ENCODE measurements around the gene YEATS4.

Gene YEATS4

DNA sequence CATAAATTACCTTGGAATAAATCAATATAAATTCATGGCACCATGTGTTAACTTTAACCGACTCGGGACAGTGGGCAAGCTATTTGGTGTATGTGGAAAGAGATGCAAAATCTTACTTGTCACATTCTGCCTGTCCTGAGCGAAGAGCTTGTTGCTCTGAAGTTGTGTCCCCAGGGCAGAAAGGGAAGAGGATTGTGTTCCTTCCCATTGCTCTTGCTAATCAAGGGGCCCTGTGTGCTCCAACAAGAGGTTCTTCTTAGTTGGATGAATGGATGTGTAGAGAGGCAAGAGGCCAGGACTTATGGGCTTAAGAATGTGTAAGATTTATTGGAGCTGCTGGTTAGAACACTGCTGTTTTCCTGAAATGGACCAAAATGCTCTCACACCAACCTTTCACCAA, 74.1 kb downstream of the YEATS4 start:
- TF ChIP-seq, protein P1, sequence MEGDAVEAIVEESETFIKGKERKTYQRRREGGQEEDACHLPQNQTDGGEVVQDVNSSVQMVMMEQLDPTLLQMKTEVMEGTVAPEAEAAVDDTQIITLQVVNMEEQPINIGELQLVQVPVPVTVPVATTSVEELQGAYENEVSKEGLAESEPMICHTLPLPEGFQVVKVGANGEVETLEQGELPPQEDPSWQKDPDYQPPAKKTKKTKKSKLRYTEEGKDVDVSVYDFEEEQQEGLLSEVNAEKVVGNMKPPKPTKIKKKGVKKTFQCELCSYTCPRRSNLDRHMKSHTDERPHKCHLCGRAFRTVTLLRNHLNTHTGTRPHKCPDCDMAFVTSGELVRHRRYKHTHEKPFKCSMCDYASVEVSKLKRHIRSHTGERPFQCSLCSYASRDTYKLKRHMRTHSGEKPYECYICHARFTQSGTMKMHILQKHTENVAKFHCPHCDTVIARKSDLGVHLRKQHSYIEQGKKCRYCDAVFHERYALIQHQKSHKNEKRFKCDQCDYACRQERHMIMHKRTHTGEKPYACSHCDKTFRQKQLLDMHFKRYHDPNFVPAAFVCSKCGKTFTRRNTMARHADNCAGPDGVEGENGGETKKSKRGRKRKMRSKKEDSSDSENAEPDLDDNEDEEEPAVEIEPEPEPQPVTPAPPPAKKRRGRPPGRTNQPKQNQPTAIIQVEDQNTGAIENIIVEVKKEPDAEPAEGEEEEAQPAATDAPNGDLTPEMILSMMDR (IDR thresholded peaks at IDR 0.05; ENCODE audit: unreplicated experiment in 3 of 3) = no peak
- H3K36me3 Mint-ChIP-seq (ENCODE audit: low read depth) = no peaks in the 10 kb centered on the region
- no peaks in the 10 kb centered on the region for H3K27me3 Mint-ChIP-seq (ENCODE audit: low read depth)
- H3K4me3 Mint-ChIP-seq = no peak overlapping the region
- no peak overlapping the region for H3K27ac Mint-ChIP-seq
- H3K4me1 Mint-ChIP-seq = peaks cover 11% of the 10 kb centered on the region
- H3K9me3 Mint-ChIP-seq = no peaks in the 10 kb centered on the region

DNA sequence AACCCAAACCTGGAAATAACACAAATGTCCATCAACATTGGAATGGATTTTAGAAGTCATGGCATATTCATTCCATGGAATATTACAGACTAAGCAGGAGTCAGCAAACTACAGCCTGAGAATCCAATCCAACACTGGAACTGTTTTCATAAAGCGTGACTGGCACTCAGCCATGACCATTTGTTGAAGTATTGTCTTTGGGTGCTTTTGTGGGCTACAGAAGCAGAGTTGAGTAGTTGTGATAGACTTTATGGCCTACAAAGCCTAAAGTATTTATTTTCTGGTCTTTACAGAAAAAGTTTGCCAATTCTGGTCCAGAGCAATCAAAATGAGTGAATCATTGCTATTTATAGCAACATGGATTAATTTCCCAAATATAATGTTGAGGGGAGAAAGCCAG, 76.1 kb downstream of the YEATS4 start:
- TF ChIP-seq, protein P1 (IDR thresholded peaks at IDR 0.05; ENCODE audit: unreplicated experiment in 3 of 3) = no peak
- Mint-ChIP-seq H3K4me1 (peaks cover 8% of the 10 kb centered on the region), H3K27ac (no peak overlapping the region), H3K9me3 (no peaks in the 10 kb centered on the region), H3K36me3 (ENCODE audit: low read depth) (no peaks in the 10 kb centered on the region), H3K27me3 (ENCODE audit: low read depth) (no peaks in the 10 kb centered on the region), H3K4me3 (no peak overlapping the region)

DNA sequence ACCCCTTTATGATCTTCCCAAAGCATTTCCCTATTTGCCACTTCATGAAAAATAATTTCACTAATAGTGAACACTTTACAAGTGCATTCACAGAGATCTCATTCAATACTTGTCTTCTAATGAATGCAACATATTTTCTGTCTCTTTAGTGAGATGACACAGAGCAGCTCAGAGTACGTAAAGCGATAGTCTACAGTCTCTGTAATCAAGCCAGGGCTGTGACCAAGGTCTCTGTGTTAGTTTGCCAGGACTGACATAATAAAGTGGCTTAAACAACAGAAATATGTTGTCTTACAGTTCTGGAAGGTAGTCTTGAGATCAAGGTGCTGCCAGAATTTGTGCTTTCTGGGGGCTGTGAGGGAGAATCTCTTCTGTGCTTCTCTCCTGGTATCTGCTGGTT, 77.5 kb downstream of the YEATS4 start:
- H3K4me1 Mint-ChIP-seq = no peaks in the 10 kb centered on the region
- no peaks in the 10 kb centered on the region for H3K27me3 Mint-ChIP-seq (ENCODE audit: low read depth)
- H3K36me3 Mint-ChIP-seq (ENCODE audit: low read depth) = no peaks in the 10 kb centered on the region
- no peak overlapping the region for H3K27ac Mint-ChIP-seq
- H3K4me3 Mint-ChIP-seq = no peak overlapping the region
- TF ChIP-seq, protein P1 (IDR thresholded peaks at IDR 0.05; ENCODE audit: unreplicated experiment in 3 of 3) = no peak
- H3K9me3 Mint-ChIP-seq = no peaks in the 10 kb centered on the region

DNA sequence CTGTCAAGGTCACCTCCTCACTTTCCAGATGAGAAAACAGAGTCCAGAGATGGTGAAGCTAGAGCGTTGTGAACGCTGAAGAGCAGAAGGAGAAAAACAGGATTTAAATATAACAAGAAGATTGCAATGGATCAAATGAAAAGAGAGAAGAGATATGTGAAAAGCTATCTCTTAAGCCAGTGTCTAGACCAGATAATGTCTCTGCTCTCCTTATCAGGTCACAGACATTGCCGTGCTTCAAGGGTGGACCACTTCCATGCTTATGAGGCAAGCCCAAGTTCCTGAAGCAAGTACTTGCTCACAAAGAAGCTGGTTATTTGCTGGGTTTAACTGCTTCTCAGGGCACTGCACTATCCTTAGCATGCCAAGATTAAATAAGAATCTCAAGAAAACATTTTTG, 79.0 kb downstream of the YEATS4 start:
- Mint-ChIP-seq H3K36me3 (ENCODE audit: low read depth) (no peaks in the 10 kb centered on the region), H3K27me3 (ENCODE audit: low read depth) (no peaks in the 10 kb centered on the region)

DNA sequence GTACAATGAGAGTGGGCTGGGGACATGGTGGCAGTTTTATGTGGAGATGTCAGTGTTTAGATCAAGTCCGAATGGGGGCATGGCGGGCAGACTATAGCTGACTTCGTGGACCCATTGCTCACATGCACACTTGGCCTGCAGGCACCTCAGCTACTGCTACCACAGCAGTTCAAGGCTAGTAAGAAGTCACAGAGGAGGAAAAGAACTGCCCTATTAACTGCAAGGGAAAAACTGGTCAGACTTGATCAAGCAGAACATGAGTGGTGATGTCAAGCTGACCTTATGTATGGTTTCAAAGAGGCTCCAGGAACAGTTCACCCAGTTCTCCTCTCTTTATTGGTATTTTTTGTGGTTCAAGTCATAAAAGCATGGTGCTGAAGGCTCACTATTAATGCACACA, 80.5 kb downstream of the YEATS4 start:
- H3K4me3 Mint-ChIP-seq = no peak overlapping the region
- H3K27ac Mint-ChIP-seq = peak overlapping the region in 1 of 3 experiments; percentile 64
- no peaks in the 10 kb centered on the region for H3K36me3 Mint-ChIP-seq (ENCODE audit: low read depth)
- H3K27me3 Mint-ChIP-seq (ENCODE audit: low read depth) = no peaks in the 10 kb centered on the region
- no peaks in the 10 kb centered on the region for H3K4me1 Mint-ChIP-seq
- no peaks in the 10 kb centered on the region for H3K9me3 Mint-ChIP-seq
- TF ChIP-seq, protein P1 (IDR thresholded peaks at IDR 0.05; ENCODE audit: unreplicated experiment in 3 of 3) = no peak

More for the DNA sequence above, 79.0 kb downstream of the YEATS4 start:
- no peak overlapping the region for H3K27ac Mint-ChIP-seq
- no peaks in the 10 kb centered on the region for H3K4me1 Mint-ChIP-seq
- no peak overlapping the region for H3K4me3 Mint-ChIP-seq
- no peaks in the 10 kb centered on the region for H3K9me3 Mint-ChIP-seq
- TF ChIP-seq, protein P1 (IDR thresholded peaks at IDR 0.05; ENCODE audit: unreplicated experiment in 3 of 3) = no peak
